Immature natural killer cell (primary cell): ENCODE results near the gene SPG7. TPM values are rescaled to one million over a fixed set of nuclear protein-coding genes. Genes with fewer than 3 reads are reported as not detected.

Experiments used
- DNase-seq, 3 donors: peaks; one replicate each; pipeline ENCODE4 v3.0.0; 2022; ENCODE audit warnings: mixed read lengths in 1 of 3
- H3K27ac Mint-ChIP-seq, 6 donors: one replicate each; pipeline ENCODE4 v1.8.0; 2020; ENCODE audit warnings: mixed read lengths in 6 of 6, mild to moderate bottlenecking in 5 of 6, inconsistent platforms in 4 of 6, moderate library complexity in 3 of 6
- H3K27me3 Mint-ChIP-seq, 3 donors: one replicate each; pipeline ENCODE4 v1.8.0; 2020 to 2021; ENCODE audit warnings: low read depth in 3 of 3, mild to moderate bottlenecking in 3 of 3, mixed read lengths in 3 of 3, moderate library complexity in 3 of 3, inconsistent platforms in 1 of 3
- H3K36me3 Mint-ChIP-seq, 3 donors: one replicate each; pipeline ENCODE4 v1.8.0; 2020; ENCODE audit warnings: mixed read lengths in 3 of 3, inconsistent platforms in 2 of 3, mild to moderate bottlenecking in 2 of 3
- H3K4me1 Mint-ChIP-seq, 2 donors: one replicate each; pipeline ENCODE4 v1.8.0; 2020; ENCODE audit warnings: inconsistent platforms in 2 of 2, mild to moderate bottlenecking in 2 of 2, mixed read lengths in 2 of 2, moderate library complexity in 1 of 2
- H3K4me3 Mint-ChIP-seq, 5 donors: one replicate each; pipeline ENCODE4 v1.8.0; 2020; ENCODE audit warnings: mild to moderate bottlenecking in 5 of 5, mixed read lengths in 5 of 5, inconsistent platforms in 3 of 5, moderate library complexity in 3 of 5
- H3K9me3 Mint-ChIP-seq, 6 donors: one replicate each; pipeline ENCODE4 v1.8.0; 2020; ENCODE audit warnings: mild to moderate bottlenecking in 6 of 6, mixed read lengths in 6 of 6, inconsistent platforms in 4 of 6, moderate library complexity in 3 of 6
- polyA plus RNA-seq, 3 donors: library from polyadenylated mRNA; unstranded; fragments of 300-500 nt; fragmentation: Illumina TruSeq; gene quantifications; one replicate each; pipeline ENCODE4 v1.2.3, GENCODE V29; 2021

The SPG7 gene
- polyA plus RNA-seq, 3 donors from 2014 or later, result 39.7 to 48.4 (median 41.0) TPM

GRCh38 chr16:89490439-89491237 is 17.6 kb upstream of the SPG7 start, which contains the start of gene ANKRD11:
Gene ANKRD11 (minus strand): TSS chr16:89490561. CDS start chr16:89317019, 173,542 bp downstream.
- Mint-ChIP-seq H3K4me1 (peaks cover 60 to 64% of the 10 kb centered on the region in 2 donors), H3K27me3 (peaks cover 16 to 26% (median 21%) of the 10 kb centered on the region in 3 donors), H3K36me3 (no peaks in the 10 kb centered on the region), H3K4me3 (peak within 1 kb of the TSS; percentile 91 to 99 (median 95)), H3K27ac (peak within 1 kb of the TSS; percentile 97 to 99 (median 99)), H3K9me3 (no peaks in the 10 kb centered on the region)
- peak; percentile 99 for DNase-seq

GRCh38 chr16:89491238-89491869 is 16.8 kb upstream of the SPG7 start:
- Mint-ChIP-seq H3K27ac (peak overlapping the region; percentile 90 to 99 (median 95)), H3K4me1 (peaks cover 53 to 57% of the 10 kb centered on the region in 2 donors)

GRCh38 chr16:89491974-89492687 is 16.1 kb upstream of the SPG7 start:
- no peaks in the 10 kb centered on the region for H3K9me3 Mint-ChIP-seq
- H3K4me3 Mint-ChIP-seq, result peak overlapping the region; percentile 89 to 95 (median 92)
- peaks cover 46 to 49% of the 10 kb centered on the region in 2 donors for H3K4me1 Mint-ChIP-seq
- peak overlapping the region in 4 of 6 donors; percentile 24 to 90 (median 38) for H3K27ac Mint-ChIP-seq
- no peak for DNase-seq
- H3K36me3 Mint-ChIP-seq, result no peaks in the 10 kb centered on the region
- H3K27me3 Mint-ChIP-seq, result peaks cover 13 to 24% (median 18%) of the 10 kb centered on the region in 3 donors

More at GRCh38 chr16:89491238-89491869, 16.8 kb upstream of the SPG7 start:
- Mint-ChIP-seq H3K9me3 (no peaks in the 10 kb centered on the region), H3K36me3 (no peaks in the 10 kb centered on the region), H3K27me3 (peaks cover 16 to 24% (median 19%) of the 10 kb centered on the region in 3 donors), H3K4me3 (peak overlapping the region; percentile 89 to 95 (median 92))
- no peak for DNase-seq

- no peaks in the 10 kb centered on the region for H3K36me3 Mint-ChIP-seq
- peak overlapping the region in 1 of 6 donors; percentile 60 for H3K27ac Mint-ChIP-seq
- peaks cover 10 to 15% (median 10%) of the 10 kb centered on the region in 3 donors for H3K27me3 Mint-ChIP-seq
- peaks cover 31 to 34% of the 10 kb centered on the region in 2 donors for H3K4me1 Mint-ChIP-seq
- H3K4me3 Mint-ChIP-seq, result no peak overlapping the region
- no peaks in the 10 kb centered on the region for H3K9me3 Mint-ChIP-seq
- DNase-seq, result no peak
Observed at GRCh38 chr16:89493776-89494175, 14.4 kb upstream of the SPG7 start.

GRCh38 chr16:89495121-89495520 is 13.1 kb upstream of the SPG7 start:
- DNase-seq, result no peak
- peak overlapping the region in 1 of 6 donors; percentile 7 for H3K27ac Mint-ChIP-seq
- peaks cover 3 to 8% (median 4%) of the 10 kb centered on the region in 3 donors for H3K27me3 Mint-ChIP-seq
- no peaks in the 10 kb centered on the region for H3K36me3 Mint-ChIP-seq
- no peak overlapping the region for H3K4me3 Mint-ChIP-seq
- no peaks in the 10 kb centered on the region for H3K9me3 Mint-ChIP-seq
- H3K4me1 Mint-ChIP-seq, result peaks cover 27 to 28% of the 10 kb centered on the region in 2 donors

GRCh38 chr16:89498839-89499238 is 9.4 kb upstream of the SPG7 start:
- Mint-ChIP-seq H3K36me3 (no peaks in the 10 kb centered on the region), H3K4me3 (no peak overlapping the region), H3K9me3 (no peaks in the 10 kb centered on the region), H3K27me3 (peaks cover 0 to 3% (median 0%) of the 10 kb centered on the region in 3 donors), H3K4me1 (peaks cover 0 to 5% of the 10 kb centered on the region in 2 donors), H3K27ac (no peak overlapping the region)
- DNase-seq, result no peak

- no peaks in the 10 kb centered on the region for H3K9me3 Mint-ChIP-seq
- H3K4me3 Mint-ChIP-seq, result no peak overlapping the region
- H3K36me3 Mint-ChIP-seq, result no peaks in the 10 kb centered on the region
- H3K27ac Mint-ChIP-seq, result no peak overlapping the region
- peaks cover 0 to 2% (median 2%) of the 10 kb centered on the region in 3 donors for H3K27me3 Mint-ChIP-seq
- H3K4me1 Mint-ChIP-seq, result peaks cover 1 to 5% of the 10 kb centered on the region in 2 donors
- no peak for DNase-seq
Observed at GRCh38 chr16:89499767-89500166, 8.4 kb upstream of the SPG7 start.

- H3K4me3 Mint-ChIP-seq, result no peak overlapping the region
- peak overlapping the region in 1 of 6 donors; percentile 67 for H3K27ac Mint-ChIP-seq
- DNase-seq, result no peak
- peaks cover 2 to 11% (median 7%) of the 10 kb centered on the region in 3 donors for H3K27me3 Mint-ChIP-seq
- peaks cover 25 to 26% of the 10 kb centered on the region in 2 donors for H3K4me1 Mint-ChIP-seq
- no peaks in the 10 kb centered on the region for H3K36me3 Mint-ChIP-seq
- H3K9me3 Mint-ChIP-seq, result no peaks in the 10 kb centered on the region
Observed at GRCh38 chr16:89502081-89502843, 5.9 kb upstream of the SPG7 start.

GRCh38 chr16:89504091-89504490 is 4.1 kb upstream of the SPG7 start:
- Mint-ChIP-seq H3K36me3 (no peaks in the 10 kb centered on the region), H3K27ac (peak overlapping the region in 4 of 6 donors; percentile 17 to 66 (median 24)), H3K9me3 (no peaks in the 10 kb centered on the region), H3K27me3 (peaks cover 2 to 15% (median 10%) of the 10 kb centered on the region in 3 donors), H3K4me3 (no peak overlapping the region), H3K4me1 (peaks cover 30 to 34% of the 10 kb centered on the region in 2 donors)
- DNase-seq, result no peak

- peaks cover 2 to 16% (median 10%) of the 10 kb centered on the region in 3 donors for H3K27me3 Mint-ChIP-seq
- H3K4me1 Mint-ChIP-seq, result peaks cover 36 to 41% of the 10 kb centered on the region in 2 donors
- DNase-seq, result peak; percentile 79 to 87 (median 82)
- H3K9me3 Mint-ChIP-seq, result no peaks in the 10 kb centered on the region
- H3K36me3 Mint-ChIP-seq, result no peaks in the 10 kb centered on the region
- peak overlapping the region; percentile 68 to 90 (median 77) for H3K4me3 Mint-ChIP-seq
- H3K27ac Mint-ChIP-seq, result peak overlapping the region; percentile 84 to 97 (median 91)
Observed at GRCh38 chr16:89505204-89506112, 2.7 kb upstream of the SPG7 start.

GRCh38 chr16:89506113-89506504 is 2.1 kb upstream of the SPG7 start:
- H3K27me3 Mint-ChIP-seq, result peaks cover 2 to 16% (median 10%) of the 10 kb centered on the region in 3 donors
- H3K4me3 Mint-ChIP-seq, result peak overlapping the region; percentile 68 to 90 (median 77)
- H3K36me3 Mint-ChIP-seq, result peaks cover 0 to 1% (median 0%) of the 10 kb centered on the region in 3 donors
- H3K4me1 Mint-ChIP-seq, result peaks cover 36 to 43% of the 10 kb centered on the region in 2 donors
- H3K9me3 Mint-ChIP-seq, result no peaks in the 10 kb centered on the region
- H3K27ac Mint-ChIP-seq, result peak overlapping the region; percentile 84 to 97 (median 91)
- no peak for DNase-seq

- H3K36me3 Mint-ChIP-seq, result peaks cover 0 to 5% (median 0%) of the 10 kb centered on the region in 3 donors
- DNase-seq, result peak; percentile 68 to 80 (median 77)
- peak overlapping the region; percentile 84 to 95 (median 92) for H3K27ac Mint-ChIP-seq
- peaks cover 2 to 16% (median 10%) of the 10 kb centered on the region in 3 donors for H3K27me3 Mint-ChIP-seq
- H3K4me3 Mint-ChIP-seq, result peak overlapping the region; percentile 76 to 86 (median 85)
- no peaks in the 10 kb centered on the region for H3K9me3 Mint-ChIP-seq
- peaks cover 40 to 47% of the 10 kb centered on the region in 2 donors for H3K4me1 Mint-ChIP-seq
Observed at GRCh38 chr16:89506791-89507191, 1.4 kb upstream of the SPG7 start.
